ENCODE data around the gene ZFP57. TPM values are rescaled to one million over a fixed set of nuclear protein-coding genes. Genes with fewer than 3 reads are reported as not detected.

Gene ZFP57
- polyA plus RNA-seq, 4 donors = 0.16 to 0.24 (median 0.21) TPM; not detected in 1

GRCh38 chr6:29627755-29628418 lies 53.1 kb downstream of the ZFP57 start:
- DNase-seq (ENCODE audit: low read depth in 4 of 4, low spot score in 2 of 4) = peak in 1 of 4 donors; percentile 60

- no peak for DNase-seq (ENCODE audit: low read depth in 4 of 4, low spot score in 2 of 4)
These were observed 53.8 kb downstream of the ZFP57 start for GRCh38 chr6:29626948-29627754.

- no peak for DNase-seq (ENCODE audit: low read depth in 4 of 4, low spot score in 2 of 4)
These were observed 55.5 kb downstream of the ZFP57 start for GRCh38 chr6:29625337-29625930.

GRCh38 chr6:29624520-29624961 lies 56.4 kb downstream of the ZFP57 start:
- DNase-seq (ENCODE audit: low read depth in 4 of 4, low spot score in 2 of 4) = no peak

Other genes with a start within 250 kb of the ZFP57 start
- gene OR10C1, start 241.8 kb downstream of the ZFP57 start, polyA plus RNA-seq (ENCODE audit: insufficient read length in 4 of 4) = not detected
- not detected for gene OR11A1, start 224.1 kb downstream of the ZFP57 start, polyA plus RNA-seq (ENCODE audit: insufficient read length in 4 of 4)
- not detected for gene OR2H1, start 224.0 kb downstream of the ZFP57 start, polyA plus RNA-seq (ENCODE audit: insufficient read length in 4 of 4)
- not detected for gene MAS1L, start 193.2 kb downstream of the ZFP57 start, polyA plus RNA-seq (ENCODE audit: insufficient read length in 4 of 4)
- gene UBD, start 121.4 kb downstream of the ZFP57 start, polyA plus RNA-seq (ENCODE audit: insufficient read length in 4 of 4) = 1 to 10 TPM in 2 of 4 donors, under 1 TPM in 2; 0.62 to 1.4 (median 1.0) TPM
- gene OR2H2, start 96.0 kb downstream of the ZFP57 start, polyA plus RNA-seq (ENCODE audit: insufficient read length in 4 of 4) = under 1 TPM in 2 of 4 donors, not detected in 2; 0.22 to 0.25 TPM
- gene GABBR1, start 48.0 kb downstream of the ZFP57 start, polyA plus RNA-seq (ENCODE audit: insufficient read length in 4 of 4) = 100 to 1,000 TPM in 2 of 4 donors, 10 to 100 TPM in 2; 33.2 to 114 (median 74.1) TPM
- under 1 TPM in 2 of 4 donors, not detected in 2; 0.22 to 0.49 TPM for gene MOG, start 24.1 kb downstream of the ZFP57 start, polyA plus RNA-seq (ENCODE audit: insufficient read length in 4 of 4)
- gene HLA-F, start 42.3 kb upstream of the ZFP57 start, polyA plus RNA-seq (ENCODE audit: insufficient read length in 4 of 4) = 1 to 10 TPM; 2.6 to 5.7 (median 5.1) TPM
- 10 to 100 TPM in 1 of 4 donors, 1 to 10 TPM in 2, under 1 TPM in 1; 0.59 to 10.2 (median 5.1) TPM for gene HLA-G, start 146.7 kb upstream of the ZFP57 start, polyA plus RNA-seq (ENCODE audit: insufficient read length in 4 of 4)

Data from left renal cortex interstitium (tissue), 4 donors.